ENCODE data around the gene ESPN. TPM values are rescaled to one million over a fixed set of nuclear protein-coding genes. Genes with fewer than 3 reads are reported as not detected.
A peak's percentile ranks its signal among the peaks of the same experiment; 100 is the strongest.

ESPN gene
- polyA plus RNA-seq, 2 donors = 21.6 to 46.5 TPM

DNA sequence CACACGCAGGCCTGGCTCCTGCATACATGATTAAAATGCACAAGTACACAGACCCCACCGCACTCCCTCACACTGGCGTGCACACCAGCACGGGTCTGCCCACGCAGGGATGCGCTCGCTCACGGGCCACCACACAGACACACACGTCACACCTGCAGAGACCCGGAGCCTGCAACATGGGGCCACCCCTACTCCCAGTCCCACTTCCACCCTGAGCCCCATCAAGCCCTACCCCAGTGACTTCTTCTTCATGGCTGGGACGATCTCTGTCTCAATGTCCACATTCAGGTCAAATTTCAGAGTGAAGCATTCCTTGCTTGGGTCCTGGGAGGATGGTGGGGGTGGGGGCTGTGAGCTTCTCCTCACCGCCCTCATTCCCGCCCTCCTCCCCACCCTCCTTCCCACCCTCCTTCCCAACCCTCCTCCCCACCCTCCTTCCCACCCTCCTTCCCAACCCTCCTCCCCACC is 50.3 kb downstream of the ESPN start:
- 74 to 87% methylated on average over 13 of the region's 13 CpGs for WGBS, 2 donors
- Histone ChIP-seq H3K4me3 (ENCODE audit: low read depth in 1 of 2, low read length in 2 of 2) (no peak overlapping the region), H3K27ac (ENCODE audit: low read depth in 2 of 2, low read length in 1 of 2) (no peak overlapping the region), H3K36me3 (ENCODE audit: control insufficient read depth in 2 of 2, insufficient read depth in 2 of 2, low read length in 1 of 2) (peaks cover 0 to 26% of the 10 kb centered on the region in 2 donors), H3K4me1 (ENCODE audit: control insufficient read depth in 2 of 2, insufficient read depth in 2 of 2, low read length in 1 of 2) (peaks cover 0 to 17% of the 10 kb centered on the region in 2 donors), H3K9me3 (ENCODE audit: control insufficient read depth in 2 of 2, insufficient read depth in 1 of 2, low read depth in 1 of 2, low read length in 1 of 2) (no peaks in the 10 kb centered on the region), H3K27me3 (ENCODE audit: control insufficient read depth in 1 of 2, insufficient read depth in 2 of 2, low read length in 2 of 2) (no peaks in the 10 kb centered on the region)

- no peaks in the 10 kb centered on the region for H3K9me3 ChIP-seq (ENCODE audit: control insufficient read depth in 2 of 2, insufficient read depth in 1 of 2, low read depth in 1 of 2, low read length in 1 of 2)
- H3K4me1 ChIP-seq (ENCODE audit: control insufficient read depth in 2 of 2, insufficient read depth in 2 of 2, low read length in 1 of 2) = peaks cover 0 to 17% of the 10 kb centered on the region in 2 donors
- H3K36me3 ChIP-seq (ENCODE audit: control insufficient read depth in 2 of 2, insufficient read depth in 2 of 2, low read length in 1 of 2) = peaks cover 0 to 19% of the 10 kb centered on the region in 2 donors
- peak overlapping the region in 1 of 2 donors; percentile 48 for H3K27ac ChIP-seq (ENCODE audit: low read depth in 2 of 2, low read length in 1 of 2)
- no peak overlapping the region for H3K4me3 ChIP-seq (ENCODE audit: low read depth in 1 of 2, low read length in 2 of 2)
- WGBS, 2 donors = 22 to 30% methylated on average over 33 of the region's 33 CpGs
- H3K27me3 ChIP-seq (ENCODE audit: control insufficient read depth in 1 of 2, insufficient read depth in 2 of 2, low read length in 2 of 2) = no peaks in the 10 kb centered on the region
These were observed 51.0 kb downstream of the ESPN start for GRCh38 chr1:6475381-6476133.

DNA sequence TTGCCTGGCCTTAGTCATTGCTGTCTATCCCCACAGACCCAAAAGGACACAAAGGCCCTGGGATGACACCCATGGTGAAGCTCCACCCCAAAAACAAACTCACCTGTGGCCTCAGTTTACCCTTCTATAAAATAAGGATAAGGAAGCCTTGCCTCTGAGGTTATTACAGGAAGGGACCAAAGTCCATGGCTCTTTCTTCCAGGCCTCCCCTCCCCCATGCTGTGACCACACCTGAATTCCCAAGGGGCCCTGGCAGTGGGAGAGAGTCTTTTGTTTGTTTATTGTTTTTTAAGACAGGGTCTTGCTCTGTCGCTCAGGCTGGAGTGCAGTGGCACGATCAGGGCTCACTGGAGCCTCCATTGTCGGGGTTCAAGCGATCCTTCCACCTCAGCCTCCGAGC is 51.9 kb downstream of the ESPN start:
- Histone ChIP-seq H3K27ac (ENCODE audit: low read depth in 2 of 2, low read length in 1 of 2) (no peak overlapping the region), H3K4me3 (ENCODE audit: low read depth in 1 of 2, low read length in 2 of 2) (no peak overlapping the region), H3K36me3 (ENCODE audit: control insufficient read depth in 2 of 2, insufficient read depth in 2 of 2, low read length in 1 of 2) (peaks cover 0 to 15% of the 10 kb centered on the region in 2 donors), H3K4me1 (ENCODE audit: control insufficient read depth in 2 of 2, insufficient read depth in 2 of 2, low read length in 1 of 2) (peaks cover 0 to 15% of the 10 kb centered on the region in 2 donors), H3K27me3 (ENCODE audit: control insufficient read depth in 1 of 2, insufficient read depth in 2 of 2, low read length in 2 of 2) (no peaks in the 10 kb centered on the region), H3K9me3 (ENCODE audit: control insufficient read depth in 2 of 2, insufficient read depth in 1 of 2, low read depth in 1 of 2, low read length in 1 of 2) (no peaks in the 10 kb centered on the region)
- 90 to 96% methylated on average over 5 of the region's 5 CpGs for WGBS, 2 donors

GRCh38 chr1:6477039-6477820 is 52.7 kb downstream of the ESPN start:
- Histone ChIP-seq H3K27ac (ENCODE audit: low read depth in 2 of 2, low read length in 1 of 2) (peak overlapping the region in 1 of 2 donors; percentile 35), H3K9me3 (ENCODE audit: control insufficient read depth in 2 of 2, insufficient read depth in 1 of 2, low read depth in 1 of 2, low read length in 1 of 2) (no peaks in the 10 kb centered on the region), H3K4me3 (ENCODE audit: low read depth in 1 of 2, low read length in 2 of 2) (no peak overlapping the region), H3K27me3 (ENCODE audit: control insufficient read depth in 1 of 2, insufficient read depth in 2 of 2, low read length in 2 of 2) (no peaks in the 10 kb centered on the region), H3K4me1 (ENCODE audit: control insufficient read depth in 2 of 2, insufficient read depth in 2 of 2, low read length in 1 of 2) (peaks cover 0 to 14% of the 10 kb centered on the region in 2 donors), H3K36me3 (ENCODE audit: control insufficient read depth in 2 of 2, insufficient read depth in 2 of 2, low read length in 1 of 2) (peaks cover 0 to 14% of the 10 kb centered on the region in 2 donors)
- WGBS, 2 donors = 81 to 88% methylated on average over 24 of the region's 24 CpGs

GRCh38 chr1:6481820-6482219 is 57.2 kb downstream of the ESPN start:
- no peaks in the 10 kb centered on the region for H3K27me3 ChIP-seq (ENCODE audit: control insufficient read depth in 1 of 2, insufficient read depth in 2 of 2, low read length in 2 of 2)
- 82 to 92% methylated on average over 5 of the region's 5 CpGs for WGBS, 2 donors
- H3K4me1 ChIP-seq (ENCODE audit: control insufficient read depth in 2 of 2, insufficient read depth in 2 of 2, low read length in 1 of 2) = peaks cover 3 to 7% of the 10 kb centered on the region in 2 donors
- H3K4me3 ChIP-seq (ENCODE audit: low read depth in 1 of 2, low read length in 2 of 2) = no peak overlapping the region
- H3K27ac ChIP-seq (ENCODE audit: low read depth in 2 of 2, low read length in 1 of 2) = no peak overlapping the region
- H3K36me3 ChIP-seq (ENCODE audit: control insufficient read depth in 2 of 2, insufficient read depth in 2 of 2, low read length in 1 of 2) = peaks cover 0 to 2% of the 10 kb centered on the region in 2 donors
- H3K9me3 ChIP-seq (ENCODE audit: control insufficient read depth in 2 of 2, insufficient read depth in 1 of 2, low read depth in 1 of 2, low read length in 1 of 2) = no peaks in the 10 kb centered on the region

DNA sequence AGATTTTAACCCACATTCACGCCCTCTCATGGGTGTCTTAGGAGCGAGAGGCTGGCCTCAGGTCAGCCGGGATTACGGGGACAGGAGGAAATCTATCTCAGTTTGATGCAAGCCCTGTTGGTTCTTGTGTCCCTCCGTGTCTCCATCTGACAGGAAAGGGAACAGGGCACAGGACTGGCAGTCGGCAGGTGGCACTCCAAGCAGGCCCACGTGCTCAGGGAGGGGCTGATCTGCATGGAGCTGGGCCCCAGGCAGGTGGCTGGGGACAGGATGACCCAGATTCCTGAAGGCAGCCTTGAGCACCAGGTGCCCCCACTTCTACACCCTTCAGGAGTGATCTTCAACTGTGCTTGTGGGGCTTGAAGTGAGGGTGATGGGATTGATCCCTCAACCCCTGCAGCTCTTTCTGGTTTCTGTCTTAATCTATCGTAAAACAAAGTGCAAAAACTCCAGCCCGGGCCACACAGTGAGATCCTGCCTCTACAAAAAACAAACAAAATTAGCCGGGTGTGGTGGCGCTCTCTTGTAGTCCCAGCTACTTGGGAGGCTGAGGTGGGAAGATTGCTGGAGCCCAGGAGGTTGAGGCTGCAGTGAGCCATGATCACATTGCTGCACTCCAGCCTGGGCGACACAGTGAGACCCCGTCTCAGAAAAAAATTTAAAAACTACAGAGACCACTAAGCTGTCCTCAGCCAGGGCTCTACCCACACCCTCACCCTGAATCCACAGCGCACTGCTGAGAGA is 58.6 kb downstream of the ESPN start:
- H3K27me3 ChIP-seq (ENCODE audit: control insufficient read depth in 1 of 2, insufficient read depth in 2 of 2, low read length in 2 of 2) = no peaks in the 10 kb centered on the region
- H3K9me3 ChIP-seq (ENCODE audit: control insufficient read depth in 2 of 2, insufficient read depth in 1 of 2, low read depth in 1 of 2, low read length in 1 of 2) = no peaks in the 10 kb centered on the region
- H3K36me3 ChIP-seq (ENCODE audit: control insufficient read depth in 2 of 2, insufficient read depth in 2 of 2, low read length in 1 of 2) = no peaks in the 10 kb centered on the region
- peaks cover 3 to 9% of the 10 kb centered on the region in 2 donors for H3K4me1 ChIP-seq (ENCODE audit: control insufficient read depth in 2 of 2, insufficient read depth in 2 of 2, low read length in 1 of 2)
- H3K27ac ChIP-seq (ENCODE audit: low read depth in 2 of 2, low read length in 1 of 2) = peak overlapping the region in 1 of 2 donors; percentile 26
- no peak overlapping the region for H3K4me3 ChIP-seq (ENCODE audit: low read depth in 1 of 2, low read length in 2 of 2)
- 73 to 81% methylated on average over 14 of the region's 14 CpGs for WGBS, 2 donors

DNA sequence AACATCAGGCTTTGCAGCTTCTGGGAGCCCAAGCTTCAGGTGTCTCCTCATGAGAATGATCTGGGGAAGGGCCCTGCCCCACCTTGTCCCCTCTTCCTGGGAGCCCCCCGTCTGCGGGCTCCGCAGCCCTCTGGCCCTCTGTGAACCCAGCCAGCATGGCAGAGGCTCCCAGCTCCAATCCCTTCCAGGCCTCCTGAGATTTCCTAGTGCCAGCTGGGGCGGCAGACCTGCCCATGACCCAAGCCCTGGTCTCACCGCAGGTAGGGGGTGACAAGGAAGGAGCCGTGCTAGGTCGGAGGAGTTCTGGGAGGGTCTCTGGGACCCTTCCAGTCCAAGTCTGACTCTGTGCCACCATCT is 59.2 kb downstream of the ESPN start:
- WGBS, 2 donors = 93 to 96% methylated on average over 7 of the region's 7 CpGs
- H3K9me3 ChIP-seq (ENCODE audit: control insufficient read depth in 2 of 2, insufficient read depth in 1 of 2, low read depth in 1 of 2, low read length in 1 of 2) = no peaks in the 10 kb centered on the region
- H3K4me1 ChIP-seq (ENCODE audit: control insufficient read depth in 2 of 2, insufficient read depth in 2 of 2, low read length in 1 of 2) = peaks cover 3 to 13% of the 10 kb centered on the region in 2 donors

GRCh38 chr1:6484826-6485167 is 60.2 kb downstream of the ESPN start:
- Histone ChIP-seq H3K4me3 (ENCODE audit: low read depth in 1 of 2, low read length in 2 of 2) (peak overlapping the region; percentile 41 to 49), H3K36me3 (ENCODE audit: control insufficient read depth in 2 of 2, insufficient read depth in 2 of 2, low read length in 1 of 2) (no peaks in the 10 kb centered on the region), H3K4me1 (ENCODE audit: control insufficient read depth in 2 of 2, insufficient read depth in 2 of 2, low read length in 1 of 2) (peaks cover 3 to 13% of the 10 kb centered on the region in 2 donors), H3K27me3 (ENCODE audit: control insufficient read depth in 1 of 2, insufficient read depth in 2 of 2, low read length in 2 of 2) (no peaks in the 10 kb centered on the region), H3K9me3 (ENCODE audit: control insufficient read depth in 2 of 2, insufficient read depth in 1 of 2, low read depth in 1 of 2, low read length in 1 of 2) (no peaks in the 10 kb centered on the region), H3K27ac (ENCODE audit: low read depth in 2 of 2, low read length in 1 of 2) (no peak overlapping the region)
- WGBS, 2 donors = 17 to 29% methylated on average over 7 to 13 of the region's 13 CpGs

More for the DNA sequence above, 59.2 kb downstream of the ESPN start:
- peak overlapping the region in 1 of 2 donors; percentile 23 for H3K27ac ChIP-seq (ENCODE audit: low read depth in 2 of 2, low read length in 1 of 2)
- no peaks in the 10 kb centered on the region for H3K36me3 ChIP-seq (ENCODE audit: control insufficient read depth in 2 of 2, insufficient read depth in 2 of 2, low read length in 1 of 2)
- no peak overlapping the region for H3K4me3 ChIP-seq (ENCODE audit: low read depth in 1 of 2, low read length in 2 of 2)
- no peaks in the 10 kb centered on the region for H3K27me3 ChIP-seq (ENCODE audit: control insufficient read depth in 1 of 2, insufficient read depth in 2 of 2, low read length in 2 of 2)

All from esophagus (tissue), 2 donors.